ENCODE results near the gene MTMR1.

MTMR1 gene

DNA sequence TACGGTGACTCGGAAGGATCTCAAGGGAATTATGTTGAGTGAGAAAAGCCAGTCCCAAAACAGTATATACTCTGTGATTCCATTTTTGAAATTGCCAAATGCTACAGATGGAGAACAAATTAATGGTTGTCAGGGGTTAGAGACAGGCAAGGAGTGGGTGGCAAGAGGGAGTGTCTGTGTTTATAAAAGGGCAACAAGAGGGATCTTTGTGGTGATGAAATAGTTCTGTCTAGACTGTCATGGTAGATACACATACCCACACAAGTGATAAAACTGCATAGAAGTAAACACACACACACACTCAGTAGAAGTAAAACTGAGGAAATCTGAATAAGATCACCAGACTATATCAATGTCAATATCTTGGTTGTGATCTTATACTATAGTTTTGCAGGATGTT, 112.5 kb downstream of the MTMR1 start:
- DNase-seq = no peak

DNA sequence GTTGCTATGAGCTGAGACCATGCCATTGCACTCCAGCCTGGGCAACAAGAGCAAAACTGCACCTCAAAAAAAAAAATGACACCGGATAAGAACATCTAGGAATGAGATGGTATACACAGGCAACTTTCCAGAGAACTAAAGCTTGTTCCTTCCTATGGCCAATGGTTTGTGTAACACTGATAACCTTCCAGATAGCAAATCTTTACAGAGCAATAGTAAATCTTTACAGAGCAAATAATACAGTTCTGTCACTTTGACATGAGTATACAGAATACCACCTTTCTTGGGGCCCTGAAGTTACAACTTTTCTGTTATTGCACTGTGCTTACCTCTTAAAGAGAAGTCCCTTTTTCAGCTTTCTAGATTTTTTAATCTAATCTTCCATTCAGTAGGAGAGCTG, 113.6 kb downstream of the MTMR1 start:
- DNase-seq = no peak

DNA sequence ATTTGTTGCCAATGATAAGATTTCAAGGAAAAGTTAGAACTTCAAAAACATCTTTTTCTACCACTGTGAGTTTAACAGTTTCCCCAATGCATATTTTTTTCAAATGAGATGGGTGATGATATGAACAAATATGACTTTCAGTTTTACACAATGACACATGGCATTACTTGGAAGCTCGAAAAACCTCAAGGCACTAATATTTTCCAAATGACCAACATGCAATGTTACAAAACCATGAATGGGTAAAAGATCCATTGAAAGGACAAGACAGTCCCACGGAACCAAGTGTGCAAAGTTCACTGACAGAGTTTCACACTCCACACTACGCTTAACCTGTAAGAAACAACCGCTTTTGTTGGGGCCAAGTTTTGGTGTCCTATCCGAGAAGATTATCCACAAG, 120.7 kb downstream of the MTMR1 start:
- no peak for DNase-seq

Measured in activated effector memory CD4-positive, alpha-beta T cell treated with Interleukin-2 at 50 U/mL for 16 hours (primary cell).